ENCODE measurements around the gene PHF8.

- TF ChIP-seq, protein P1, sequence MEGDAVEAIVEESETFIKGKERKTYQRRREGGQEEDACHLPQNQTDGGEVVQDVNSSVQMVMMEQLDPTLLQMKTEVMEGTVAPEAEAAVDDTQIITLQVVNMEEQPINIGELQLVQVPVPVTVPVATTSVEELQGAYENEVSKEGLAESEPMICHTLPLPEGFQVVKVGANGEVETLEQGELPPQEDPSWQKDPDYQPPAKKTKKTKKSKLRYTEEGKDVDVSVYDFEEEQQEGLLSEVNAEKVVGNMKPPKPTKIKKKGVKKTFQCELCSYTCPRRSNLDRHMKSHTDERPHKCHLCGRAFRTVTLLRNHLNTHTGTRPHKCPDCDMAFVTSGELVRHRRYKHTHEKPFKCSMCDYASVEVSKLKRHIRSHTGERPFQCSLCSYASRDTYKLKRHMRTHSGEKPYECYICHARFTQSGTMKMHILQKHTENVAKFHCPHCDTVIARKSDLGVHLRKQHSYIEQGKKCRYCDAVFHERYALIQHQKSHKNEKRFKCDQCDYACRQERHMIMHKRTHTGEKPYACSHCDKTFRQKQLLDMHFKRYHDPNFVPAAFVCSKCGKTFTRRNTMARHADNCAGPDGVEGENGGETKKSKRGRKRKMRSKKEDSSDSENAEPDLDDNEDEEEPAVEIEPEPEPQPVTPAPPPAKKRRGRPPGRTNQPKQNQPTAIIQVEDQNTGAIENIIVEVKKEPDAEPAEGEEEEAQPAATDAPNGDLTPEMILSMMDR (IDR thresholded peaks at IDR 0.05; ENCODE audit: low read depth, low read length) = no peak
- no peak for TF ChIP-seq EZH2phosphoT487 (IDR thresholded peaks at IDR 0.05; ENCODE audit: low read depth)
These were observed 30.6 kb upstream of the PHF8 start for GRCh38 chrX:54074826-54075225.

Data from OCI-LY3 (cell line).